GM12874 (cell line): Measurements from ENCODE around the gene OSR1.

ENCODE experiments used
- CTCF ChIP-seq: IDR thresholded peaks from 2 replicates; pipeline ENCODE4 v1.5.1; 2011; ENCODE audit warnings: low read depth, mild to moderate bottlenecking, control low read depth, low read length, moderate library complexity; ENCODE audit not compliant: insufficient read depth

Gene OSR1

GRCh38 chr2:19371996-19372582, 13.7 kb upstream of the OSR1 start:
- TF ChIP-seq CTCF: no peak

DNA sequence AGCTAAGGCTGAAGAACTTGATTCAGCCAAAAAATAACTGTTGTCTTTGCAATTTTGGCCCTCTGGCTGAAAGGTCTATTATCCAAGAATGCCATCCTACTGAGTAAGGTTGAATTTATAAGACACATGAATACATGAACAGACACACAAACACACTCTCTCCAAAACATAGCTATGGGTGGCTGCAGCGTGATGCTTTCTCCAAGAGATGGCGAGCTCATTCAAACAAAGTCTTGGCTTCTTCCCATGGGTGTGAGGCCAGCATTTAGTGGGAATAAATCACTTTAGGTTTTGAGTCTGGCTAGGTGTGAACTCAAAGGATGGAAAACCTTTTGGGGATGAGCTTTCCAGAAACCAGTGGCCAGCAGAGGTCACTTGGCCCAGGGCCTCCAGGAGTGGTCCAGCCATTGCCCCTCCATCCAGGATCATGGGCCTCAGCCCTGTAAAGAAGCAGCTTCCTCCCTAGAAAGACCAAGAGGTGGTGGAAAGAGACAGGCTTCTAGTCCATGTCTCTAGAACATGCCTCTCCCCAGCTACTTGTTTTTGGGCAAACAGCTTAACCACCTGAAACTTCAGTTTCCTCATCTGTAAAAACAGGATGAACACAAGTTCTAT, 11.0 kb upstream of the OSR1 start:
- TF ChIP-seq CTCF: no peak

- TF ChIP-seq CTCF: no peak
Observed at GRCh38 chr2:19368760-19369159, 10.3 kb upstream of the OSR1 start.

DNA sequence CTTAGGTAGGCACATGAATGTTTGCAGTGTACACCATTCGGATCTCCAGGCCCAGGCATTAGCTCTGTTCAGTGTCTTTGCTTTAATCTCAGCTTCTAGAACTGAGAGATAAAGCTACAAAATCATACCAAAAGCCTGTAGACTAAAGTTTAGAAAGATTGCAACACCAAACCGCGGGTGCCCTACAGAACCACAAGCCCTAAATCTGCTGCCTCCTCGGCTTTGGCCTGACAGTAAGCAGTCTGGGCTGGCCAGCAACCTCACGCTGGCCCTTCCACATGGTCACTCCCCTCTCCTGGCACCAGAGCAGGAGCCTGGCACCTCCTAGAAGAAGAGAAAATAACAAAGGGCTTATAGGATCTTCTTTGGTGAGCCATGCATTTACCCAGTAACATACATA, 8.9 kb upstream of the OSR1 start:
- TF ChIP-seq CTCF: no peak

DNA sequence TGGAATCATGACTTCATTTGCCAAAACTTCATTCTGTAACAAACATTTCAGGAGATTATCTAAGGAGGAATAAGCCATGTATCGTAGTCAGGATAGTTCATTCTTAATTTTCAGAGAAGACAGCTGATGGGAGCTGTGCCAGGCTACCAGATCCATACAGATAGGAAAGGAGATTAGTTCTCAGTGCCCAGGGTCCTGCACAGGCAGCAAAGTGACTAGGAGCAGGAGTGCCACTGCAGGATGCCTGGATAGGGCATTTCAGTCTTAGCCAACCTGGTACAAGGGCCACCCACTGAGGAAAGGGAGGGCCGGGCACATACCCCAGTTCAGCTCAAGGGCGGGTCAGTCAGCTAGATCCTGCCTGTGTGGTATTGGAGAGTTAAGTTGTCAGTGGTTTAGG, 6.7 kb upstream of the OSR1 start:
- no peak for TF ChIP-seq CTCF

GRCh38 chr2:19364014-19364413, 5.6 kb upstream of the OSR1 start:
- TF ChIP-seq CTCF: no peak

- no peak for TF ChIP-seq CTCF
Observed at GRCh38 chr2:19363474-19363778, 5.0 kb upstream of the OSR1 start.
